Dermis microvascular lymphatic vessel endothelial cell (primary cell): ENCODE data around the gene HUNK. TPM values are rescaled to one million over a fixed set of nuclear protein-coding genes. Genes with fewer than 3 reads are reported as not detected.

Experiments used
- DNase-seq, 2 donors: peaks; one replicate each; pipeline versions ENCODE4 v3.0.0 to v3.0.0-alpha.2; 2010; ENCODE audit warnings: low read depth in 2 of 2
- total RNA-seq: library from RNA; depleted of rRNA; stranded (reverse); fragments of >200 nt; gene quantifications from 2 replicates; pipeline ENCODE4 v1.2.1, GENCODE V29; 2014

HUNK gene
- total RNA-seq, 1 donor from 2014 or later, result under 0.01 TPM

DNA sequence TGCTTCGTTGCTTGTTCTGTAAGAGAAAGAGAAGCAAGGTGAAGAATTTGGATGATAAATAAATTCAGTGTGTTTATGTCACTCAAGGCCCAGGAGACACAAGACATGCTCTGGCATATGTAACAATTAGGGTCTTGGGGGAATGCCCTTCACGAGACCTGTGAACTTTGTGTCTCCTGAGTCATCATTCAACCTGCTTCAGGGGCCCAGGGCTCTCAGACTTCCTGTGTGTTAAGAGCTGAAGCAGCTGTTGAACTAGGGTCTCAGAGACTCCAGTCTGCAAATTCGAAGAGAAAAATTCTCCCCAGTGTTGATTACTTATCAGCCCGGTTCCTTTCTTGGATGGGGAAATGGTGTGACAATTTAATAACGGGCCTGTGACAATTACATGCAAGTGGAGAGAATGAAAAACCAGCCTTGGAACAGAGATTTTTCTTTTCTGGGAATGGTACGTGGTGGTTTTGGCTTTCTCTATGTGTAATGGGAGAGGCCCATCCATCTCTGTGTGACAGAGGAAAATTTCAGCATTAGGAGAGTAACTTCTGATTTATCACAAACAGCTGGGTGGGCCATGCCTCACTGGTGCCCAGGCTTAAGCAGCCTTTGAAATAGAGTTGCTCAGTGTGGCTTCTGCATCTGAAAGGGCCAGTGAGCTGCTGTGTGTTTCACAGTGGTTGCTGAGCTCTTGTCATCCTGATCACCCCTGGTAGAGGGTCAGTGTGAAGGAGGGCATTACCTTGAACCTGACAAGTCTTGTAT is 22.4 kb downstream of the HUNK start:
- DNase-seq, result no peak

DNA sequence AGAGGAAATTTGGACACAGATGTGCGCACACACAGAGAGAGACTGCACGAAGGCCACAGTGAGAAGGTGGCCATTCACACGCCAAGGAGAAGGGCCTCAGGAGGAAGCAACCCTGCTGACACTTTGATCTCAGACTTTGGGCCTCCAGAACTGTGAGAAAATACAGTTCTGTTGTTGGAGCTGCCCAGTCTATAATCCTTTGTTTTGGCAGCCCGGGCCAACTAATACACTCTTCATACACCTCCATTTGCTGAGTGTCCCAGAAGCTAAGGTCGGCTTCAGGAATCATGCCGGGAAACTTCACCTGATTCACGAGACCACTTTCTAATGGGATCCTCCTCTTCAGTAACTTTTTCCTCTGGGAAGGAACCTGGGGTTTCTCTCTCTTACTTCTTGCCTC is 23.2 kb downstream of the HUNK start:
- DNase-seq, result no peak

DNA sequence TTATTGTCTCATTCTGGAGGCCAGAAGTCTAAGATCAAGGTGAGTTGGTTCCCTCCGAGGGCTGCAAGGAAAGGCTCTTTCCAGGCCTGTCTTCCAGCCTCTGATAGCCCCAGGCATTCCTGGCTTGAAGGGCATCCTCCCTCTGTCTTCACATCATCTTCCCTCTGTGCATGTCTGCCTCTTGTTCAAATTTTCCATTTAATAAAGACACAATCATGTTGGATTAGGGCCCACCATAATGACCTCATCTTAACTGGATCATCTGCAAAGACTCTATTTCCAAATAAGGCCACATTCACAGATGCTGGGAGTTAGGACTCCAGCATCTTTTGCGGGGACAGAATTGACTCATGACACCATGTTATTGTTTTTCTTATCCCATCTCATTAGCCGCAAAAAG is 24.5 kb downstream of the HUNK start:
- DNase-seq, result no peak

DNA sequence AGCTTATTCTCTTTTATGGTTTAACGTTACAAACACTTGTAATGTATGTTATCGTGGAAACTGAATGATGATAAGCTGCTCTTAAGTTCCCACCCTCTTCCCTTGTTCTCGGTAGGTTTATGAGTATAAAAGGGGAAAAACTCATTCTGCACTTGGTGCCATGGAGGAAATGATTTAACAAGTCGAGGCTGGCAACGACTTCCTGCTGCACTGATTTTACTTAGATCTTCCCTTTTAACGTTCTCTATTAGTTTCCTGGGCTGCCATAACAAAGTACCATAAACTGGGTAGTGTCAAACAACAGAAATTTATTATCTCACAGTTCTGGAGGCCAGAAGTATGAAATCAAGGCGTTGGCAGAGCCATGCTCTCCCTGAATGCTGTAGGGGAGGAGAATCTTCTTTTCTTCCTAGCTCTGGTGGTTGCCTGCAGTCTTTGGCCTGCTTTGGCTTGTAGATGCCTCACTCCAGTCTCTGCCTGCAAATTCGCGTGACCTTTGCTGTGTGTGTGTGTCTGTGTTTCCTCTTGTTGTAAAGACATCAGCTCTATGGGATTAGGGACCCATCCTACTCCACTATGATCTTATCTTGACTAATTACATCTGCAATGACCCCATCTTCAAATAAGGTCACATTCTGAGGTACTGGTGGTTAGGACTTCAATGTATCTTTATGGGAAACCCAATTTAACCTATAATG is 26.3 kb downstream of the HUNK start:
- DNase-seq, result no peak

DNA sequence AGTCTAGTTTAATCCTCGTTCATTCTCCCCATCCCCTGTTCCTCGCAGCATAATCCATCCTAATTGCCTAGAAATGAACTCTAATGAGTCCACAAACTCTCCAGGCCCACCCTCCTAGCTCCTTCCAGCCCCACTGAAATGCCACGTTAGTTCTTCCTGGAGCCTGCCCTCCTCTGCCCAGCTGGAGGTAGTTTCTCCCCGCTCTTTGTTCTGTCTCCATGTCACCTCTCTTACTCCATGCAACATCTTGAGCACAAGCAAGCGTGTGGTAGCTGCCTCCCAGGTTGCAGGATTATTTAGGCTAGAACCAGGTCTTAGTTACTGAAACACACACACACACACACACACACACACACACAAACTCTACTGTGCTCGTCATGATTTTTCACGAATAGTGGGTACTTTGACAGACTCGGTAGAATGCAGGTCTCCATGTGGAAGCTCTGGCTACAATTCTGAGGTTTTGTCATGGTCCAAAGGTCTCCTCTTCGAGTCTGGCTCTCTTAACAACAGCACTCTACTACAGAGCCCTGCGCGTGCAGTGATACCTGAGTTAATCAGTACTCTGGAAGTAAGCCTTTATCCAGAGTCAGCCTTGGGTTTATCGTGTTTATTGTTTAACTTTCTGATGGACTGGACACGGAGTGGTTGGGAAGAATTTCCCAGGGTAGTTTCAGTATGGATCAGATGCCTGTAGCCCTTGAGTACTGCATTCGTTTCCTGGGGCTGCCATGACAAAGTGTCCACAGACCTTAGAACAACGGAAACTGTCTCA is 27.5 kb downstream of the HUNK start:
- DNase-seq, result no peak

DNA sequence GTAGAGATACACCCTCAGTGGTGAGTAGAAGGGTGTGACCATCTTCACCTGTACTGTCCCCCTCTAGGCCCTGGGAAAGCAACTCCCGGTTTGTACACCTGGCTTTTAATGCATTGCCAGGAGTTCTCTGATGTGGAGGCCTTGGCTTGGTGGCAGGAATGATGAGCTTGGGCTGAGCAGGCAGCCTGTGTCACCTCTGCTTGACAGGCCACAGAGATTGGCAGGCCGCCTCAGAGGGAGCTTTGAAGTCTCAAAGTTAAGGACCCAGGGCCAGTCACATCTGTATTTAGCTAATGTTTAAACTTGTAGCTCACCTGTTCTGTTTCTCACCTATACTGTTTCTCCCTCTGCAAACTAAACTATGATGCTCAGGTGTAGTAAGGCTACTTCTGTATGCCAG is 28.5 kb downstream of the HUNK start:
- no peak for DNase-seq

DNA sequence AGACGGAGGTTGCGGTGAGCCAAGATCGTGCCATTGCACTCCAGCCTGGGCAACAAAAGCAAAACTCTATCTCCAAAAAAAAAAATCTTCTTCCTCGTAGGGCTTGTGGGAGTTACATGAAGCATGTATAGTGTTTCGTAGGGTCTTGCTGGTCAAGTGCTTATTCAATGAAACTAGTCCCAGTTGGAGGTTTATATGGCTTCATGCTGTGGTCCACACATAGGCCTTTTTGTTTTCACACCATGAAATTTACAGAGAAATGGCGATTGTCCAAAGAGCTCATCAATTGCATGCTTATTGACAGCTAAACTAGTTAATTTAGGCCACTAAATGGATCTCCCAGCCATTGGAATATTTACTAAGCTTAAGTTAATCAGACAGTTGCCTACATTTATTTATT is 29.6 kb downstream of the HUNK start:
- no peak for DNase-seq

DNA sequence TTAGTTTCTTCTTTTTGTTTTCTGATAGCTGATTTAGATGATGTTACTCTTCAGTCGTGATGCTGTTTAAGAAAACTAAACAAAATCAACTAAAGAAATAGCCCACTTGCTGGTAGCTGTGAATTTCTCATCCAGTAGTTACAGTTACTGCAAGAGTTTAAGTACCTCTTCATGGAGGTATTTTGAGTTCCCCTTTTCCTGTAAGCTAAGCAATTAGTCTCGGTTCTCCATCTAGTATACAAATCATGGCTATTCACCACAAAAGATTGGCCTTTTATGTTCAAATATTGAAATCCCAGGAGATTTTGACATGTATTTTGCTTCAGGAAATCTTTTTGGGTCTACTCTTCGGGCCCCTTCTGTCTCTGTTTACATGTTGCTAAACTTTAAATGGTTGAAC is 31.1 kb downstream of the HUNK start:
- no peak for DNase-seq

DNA sequence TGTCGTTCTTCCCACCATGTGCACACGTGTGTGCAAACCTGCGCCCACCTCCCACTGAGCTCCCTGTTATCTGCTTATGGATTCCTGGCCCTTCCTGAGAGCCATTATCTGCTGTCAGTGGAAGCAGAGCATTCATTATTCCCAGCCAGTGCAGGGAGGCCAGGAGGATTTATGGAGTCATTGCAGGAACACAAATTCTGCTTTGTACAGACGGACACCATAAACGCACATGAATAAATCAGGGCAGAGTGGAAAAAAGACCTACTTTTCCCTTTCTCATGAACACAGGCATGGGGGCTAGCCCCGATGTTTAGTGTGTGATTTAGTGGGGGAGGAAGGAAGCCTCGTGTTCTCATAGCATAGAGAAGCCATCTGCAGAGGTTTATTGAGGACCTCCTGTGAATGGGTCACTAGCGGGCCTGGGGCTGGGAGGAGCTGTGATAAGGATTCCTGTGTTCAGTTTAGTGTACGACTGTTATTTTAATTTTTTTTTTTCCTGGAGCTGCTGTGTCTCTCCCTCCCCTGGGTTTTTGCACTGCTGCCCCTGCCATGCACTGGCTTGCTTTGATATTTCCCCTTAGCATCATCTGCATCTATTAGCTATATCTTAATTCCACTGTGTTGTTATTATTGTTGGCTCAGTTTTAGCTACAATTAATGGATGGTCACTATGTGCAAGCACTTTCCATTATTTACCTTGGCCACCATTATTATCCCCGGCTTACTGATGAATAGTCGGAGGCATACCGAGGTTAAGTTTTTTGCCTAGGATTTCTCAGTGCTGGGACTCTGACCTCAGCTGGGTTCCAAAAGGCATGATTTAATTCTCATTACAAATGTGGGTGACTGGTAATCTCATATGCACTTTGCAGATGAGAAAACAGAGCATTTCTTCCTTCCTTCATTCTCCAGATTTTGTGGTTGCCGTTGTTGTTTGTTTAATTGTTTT is 33.0 kb downstream of the HUNK start:
- DNase-seq, result no peak

DNA sequence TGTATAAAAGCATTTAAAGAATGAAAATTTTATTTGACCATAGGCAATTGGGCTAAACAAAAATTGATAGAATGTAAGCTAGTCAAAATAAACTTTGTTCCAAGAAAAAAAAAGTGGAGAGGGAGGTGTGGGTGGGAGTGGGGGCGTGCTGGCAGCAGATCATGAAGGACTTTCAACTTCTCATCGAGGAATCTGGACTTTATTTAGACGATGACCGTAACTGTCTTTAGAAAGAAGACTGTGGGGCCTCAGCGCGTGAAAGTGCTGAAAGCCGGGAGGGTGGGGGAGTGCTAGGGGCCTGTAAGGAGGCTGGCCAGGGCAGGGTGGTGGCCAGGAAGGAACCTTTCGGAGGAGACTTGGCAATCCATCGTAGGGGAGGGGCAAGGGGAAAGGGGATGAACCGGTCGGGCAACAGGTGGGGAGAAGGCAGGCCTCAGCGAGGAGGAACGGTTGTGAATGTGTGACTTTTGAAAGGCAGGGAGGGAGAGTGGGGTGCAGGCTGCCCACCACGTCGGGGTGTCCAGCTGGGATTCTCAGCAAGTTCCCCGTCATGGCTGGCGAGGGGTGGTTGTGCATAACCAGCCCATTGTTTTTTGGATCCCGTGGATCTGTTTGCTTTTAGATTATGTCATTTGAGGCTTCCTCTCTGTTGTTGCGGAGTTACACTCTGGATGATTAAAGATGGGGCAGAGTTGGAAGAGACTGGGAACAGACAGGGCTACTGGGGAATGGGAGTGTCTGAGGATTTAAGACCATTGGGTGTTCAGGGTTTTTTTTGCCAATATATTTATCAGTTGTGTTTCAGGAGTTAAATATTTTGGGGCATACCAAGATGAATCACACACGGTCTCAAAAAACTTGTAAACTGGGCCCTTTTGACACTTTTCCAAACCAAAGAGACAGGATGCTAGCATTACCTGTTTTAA is 35.5 kb downstream of the HUNK start:
- DNase-seq, result no peak

DNA sequence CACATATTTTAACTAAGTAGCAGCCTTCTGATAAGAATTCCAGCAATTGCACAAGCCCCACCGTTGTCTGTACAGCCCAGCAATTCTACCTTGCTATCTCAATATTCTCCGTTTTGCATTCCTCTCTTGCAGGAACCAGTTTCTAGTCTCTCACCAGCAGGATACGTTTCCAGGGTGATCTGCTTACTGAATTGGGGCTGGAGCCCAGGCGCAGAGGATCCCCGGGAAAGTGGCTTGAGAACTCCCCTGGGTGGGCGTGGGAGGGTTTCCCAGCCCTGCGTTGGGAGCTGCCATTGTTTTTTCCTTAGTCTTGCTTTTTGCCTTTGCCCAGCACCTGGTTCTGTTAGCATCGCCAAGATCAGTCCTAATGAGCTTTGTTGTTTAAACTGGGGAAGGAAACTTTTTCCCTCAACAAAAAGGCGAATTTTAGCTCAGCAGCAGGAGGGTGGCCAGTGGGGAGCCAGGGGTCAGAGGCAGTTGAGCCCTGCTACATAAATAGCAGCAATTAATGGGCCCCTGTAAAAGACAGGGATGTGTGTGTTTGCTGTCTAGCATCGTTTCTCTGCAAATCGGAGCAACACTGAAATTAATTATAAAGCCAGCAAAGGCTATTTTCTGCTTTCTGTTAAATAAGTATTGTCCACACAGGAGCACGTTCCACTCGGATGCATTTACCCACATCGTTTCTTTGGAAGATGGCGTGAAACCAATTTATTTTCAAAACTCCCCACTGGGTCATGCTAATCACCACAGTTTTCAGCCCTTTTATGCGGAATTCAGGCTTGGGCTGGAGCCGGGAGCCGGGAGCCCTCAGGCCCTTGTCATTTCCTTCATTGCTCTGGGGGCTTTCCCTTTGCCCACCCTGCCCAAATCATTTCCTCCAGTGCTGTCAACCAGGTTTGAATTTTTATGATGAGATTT is 36.6 kb downstream of the HUNK start:
- DNase-seq, result no peak

DNA sequence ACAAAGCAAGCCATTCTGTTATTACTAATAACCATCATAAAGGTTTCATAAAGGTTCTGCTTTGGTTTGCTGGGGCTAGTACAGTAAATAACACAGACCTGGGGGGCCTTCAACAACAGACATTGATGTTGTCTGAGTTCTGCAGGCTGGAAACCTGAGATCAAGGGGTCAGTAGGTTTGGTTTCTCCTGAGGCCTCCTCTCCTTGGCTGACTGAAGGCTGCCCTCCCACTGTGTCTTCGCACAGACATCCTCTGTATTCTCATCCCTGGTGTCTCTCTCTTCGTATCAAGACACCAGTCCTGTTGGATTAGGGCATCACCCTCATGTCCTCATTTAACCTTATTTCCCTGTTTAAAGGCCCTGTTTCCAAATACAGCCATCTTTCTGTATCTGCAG is 37.3 kb downstream of the HUNK start:
- no peak for DNase-seq

DNA sequence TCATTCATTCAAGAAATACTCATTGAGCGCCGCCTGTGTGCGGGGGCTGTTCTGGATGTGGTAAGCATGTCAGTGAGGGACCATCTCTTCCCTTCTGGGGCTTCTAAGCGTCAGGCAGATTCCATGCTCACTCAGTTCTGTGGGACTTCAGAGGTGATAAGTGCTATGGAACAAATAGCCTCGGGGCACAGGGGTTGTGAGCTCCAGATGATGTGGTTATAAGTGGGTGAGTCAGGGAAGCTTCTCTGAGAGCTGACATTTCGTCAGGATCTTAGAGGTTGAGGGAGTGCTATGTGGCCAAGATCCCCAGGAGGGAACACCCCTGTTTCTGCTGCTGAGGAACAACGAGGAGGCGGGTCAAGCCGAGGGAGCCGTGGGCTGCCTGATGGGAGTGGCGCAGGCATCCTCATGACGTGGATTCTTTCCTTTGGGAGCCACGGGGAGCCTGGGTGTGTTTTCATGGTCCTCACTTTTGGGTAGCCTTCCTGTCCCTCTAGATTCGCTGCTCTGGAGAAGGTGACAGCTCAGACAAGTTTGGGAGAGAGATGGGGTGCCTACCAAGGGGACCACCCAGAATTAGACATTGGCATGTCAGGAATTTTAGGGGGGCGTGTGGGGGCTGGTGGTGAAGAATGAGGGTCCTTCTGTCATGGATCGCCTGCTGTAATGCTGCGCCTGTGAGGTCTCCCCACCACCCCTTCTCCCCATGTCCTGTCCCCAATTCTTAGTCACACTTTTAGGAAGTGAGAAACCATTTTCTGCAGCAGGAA is 38.5 kb downstream of the HUNK start:
- DNase-seq, result no peak

DNA sequence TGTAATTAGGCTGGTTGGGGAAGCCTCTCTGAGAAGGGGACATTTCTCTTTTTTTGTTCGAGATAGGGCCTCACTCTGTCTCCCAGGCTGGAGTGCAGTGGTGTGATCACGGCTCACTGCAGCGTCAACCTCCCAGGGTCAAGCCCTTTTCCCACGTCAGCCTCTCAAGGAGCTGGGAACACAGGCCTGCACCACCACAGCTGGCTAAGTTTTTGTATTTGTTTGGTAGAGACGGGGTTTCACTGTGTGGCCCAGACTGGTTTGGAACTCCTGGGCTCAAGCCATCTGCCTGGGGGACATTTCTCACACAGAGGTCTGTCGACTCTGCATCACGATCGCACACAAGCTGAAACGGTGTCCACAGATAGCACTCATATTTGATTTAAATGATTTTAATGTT is 39.7 kb downstream of the HUNK start:
- no peak for DNase-seq

DNA sequence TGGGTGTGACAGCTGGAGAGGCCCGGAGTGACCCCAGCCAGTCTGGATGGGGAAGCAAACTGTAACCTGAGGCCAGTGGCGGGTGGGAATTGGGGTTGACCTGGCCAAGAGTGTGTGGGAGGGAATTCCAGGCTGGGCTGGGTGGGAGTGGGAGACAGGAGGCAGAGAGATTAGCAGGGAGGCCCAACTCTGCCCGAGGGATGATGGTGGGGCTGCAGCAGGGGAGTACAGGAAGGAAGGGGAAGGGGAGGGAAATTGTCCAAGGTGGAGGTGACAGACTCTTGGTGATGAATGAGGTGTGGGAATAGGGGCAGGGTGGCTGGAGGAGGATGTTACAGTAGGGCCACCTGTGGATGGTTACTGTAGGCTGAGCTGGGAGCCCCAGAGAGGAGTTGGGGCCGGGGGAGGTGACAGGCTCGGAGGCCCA is 40.4 kb downstream of the HUNK start:
- no peak for DNase-seq

DNA sequence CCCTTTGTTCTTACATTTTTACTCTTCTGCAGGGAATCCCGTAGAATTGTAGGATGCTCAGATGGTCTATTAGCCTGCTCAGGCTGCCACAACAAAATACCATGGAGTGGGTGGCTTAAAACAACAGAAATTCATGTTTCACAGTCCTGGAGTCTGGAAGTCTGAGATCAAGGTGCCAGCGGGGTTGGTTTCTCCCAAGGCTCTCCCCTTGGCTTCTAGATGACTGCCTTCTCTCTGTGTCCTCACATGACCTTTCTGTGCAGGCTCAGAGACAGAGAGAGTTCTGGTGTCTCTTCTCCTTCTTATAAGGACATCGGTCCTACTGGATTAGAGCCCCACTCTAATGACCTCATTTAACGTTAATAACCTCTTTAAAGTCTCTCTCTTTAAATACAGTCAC is 41.7 kb downstream of the HUNK start:
- no peak for DNase-seq

DNA sequence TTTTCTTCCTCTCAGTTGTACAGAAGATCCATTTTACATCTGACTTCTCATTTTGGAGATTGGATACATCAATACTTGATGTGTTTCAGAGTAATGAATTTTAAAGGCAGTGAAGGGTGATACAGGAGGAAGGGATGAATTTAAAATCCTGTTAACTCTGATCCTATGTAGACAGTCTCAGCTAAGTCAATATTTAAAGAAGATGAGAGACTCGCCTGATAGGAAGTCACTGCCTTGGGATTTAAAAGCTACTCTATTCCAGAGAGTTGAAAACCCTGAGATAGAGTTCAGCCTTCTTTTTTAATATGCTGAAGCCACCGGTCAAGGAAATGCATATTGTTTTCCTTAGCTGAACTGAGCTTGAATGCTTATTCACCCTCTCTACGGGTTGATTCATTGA is 42.7 kb downstream of the HUNK start:
- DNase-seq, result no peak

DNA sequence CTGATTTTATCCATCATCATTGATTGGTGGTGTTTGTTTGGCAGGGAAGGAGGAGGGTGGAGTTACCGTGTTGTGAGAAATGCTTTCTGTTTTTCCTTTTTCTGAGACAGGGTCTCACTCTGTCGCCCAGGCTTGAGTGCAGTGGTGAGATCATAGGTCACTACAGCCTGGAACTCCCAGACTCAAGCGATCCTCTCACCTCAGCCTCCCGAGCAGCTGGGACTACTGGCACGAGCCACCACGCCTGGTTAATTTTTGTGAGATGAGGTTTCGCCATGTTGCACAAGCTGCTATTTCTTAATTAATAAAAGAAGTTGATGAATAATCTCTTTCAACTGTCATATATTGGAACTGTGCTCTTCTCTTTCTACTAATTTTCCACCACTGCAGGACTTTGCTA is 44.3 kb downstream of the HUNK start:
- DNase-seq, result no peak
